Spleen (tissue), 11 donors: ENCODE data around the gene THOC6. TPM values are rescaled to one million over a fixed set of nuclear protein-coding genes. Genes with fewer than 3 reads are reported as not detected.
A peak's percentile ranks its signal among the peaks of the same experiment; 100 is the strongest.

Experiments
- DNase-seq: peaks from one replicate; pipeline ENCODE4 v3.0.0-alpha.2; 2020
- H3K27ac ChIP-seq, 8 donors: fragments of 200-600 bp; sonication (generic) in 7 of 8; 1 replicate in 4 of 8; 2 replicates in 4 of 8; pipeline versions ENCODE4 v1.5.0 to v1.8.0; 2016 to 2021; ENCODE audit warnings: inconsistent platforms in 4 of 8, mild to moderate bottlenecking in 4 of 8, moderate library complexity in 1 of 8
- H3K27me3 ChIP-seq, 7 donors: fragments of 200-600 bp; sonication (generic) in 6 of 7; replicated peaks in 1 of 7; 1 replicate in 4 of 7; 2 replicates in 3 of 7; pipeline versions ENCODE4 v1.5.0 to v1.8.0; 2016 to 2021; ENCODE audit warnings: inconsistent platforms in 3 of 7, mild to moderate bottlenecking in 1 of 7
- H3K36me3 ChIP-seq, 6 donors: fragments of 200-600 bp; sonication (generic) in 5 of 6; 1 replicate in 4 of 6; 2 replicates in 2 of 6; pipeline versions ENCODE4 v1.5.0 to v1.8.0; 2016 to 2021; ENCODE audit warnings: inconsistent platforms in 2 of 6
- H3K4me1 ChIP-seq, 6 donors: fragments of 200-600 bp; sonication (generic) in 5 of 6; 1 replicate in 3 of 6; 2 replicates in 3 of 6; pipeline versions ENCODE4 v1.5.0 to v1.8.0; 2016 to 2021; ENCODE audit warnings: inconsistent platforms in 3 of 6
- H3K4me3 ChIP-seq, 8 donors: fragments of 200-600 bp; sonication (generic) in 7 of 8; 1 replicate in 4 of 8; 2 replicates in 4 of 8; pipeline versions ENCODE4 v1.5.0 to v1.8.0; 2016 to 2021; ENCODE audit warnings: inconsistent platforms in 4 of 8, mild to moderate bottlenecking in 4 of 8, moderate library complexity in 2 of 8
- H3K9me3 ChIP-seq, 8 donors: fragments of 200-600 bp; sonication (generic) in 7 of 8; 1 replicate in 4 of 8; 2 replicates in 4 of 8; pipeline versions ENCODE4 v1.5.0 to v1.8.0; 2016 to 2021; ENCODE audit warnings: inconsistent platforms in 4 of 8
- POLR2A ChIP-seq, 3 donors: fragments of 450-650 bp; IDR thresholded peaks; one replicate each; pipeline ENCODE4 v1.5.1; 2017; ENCODE audit warnings: antibody characterized with exemption in 3 of 3, mild to moderate bottlenecking in 1 of 3
- POLR2AphosphoS5 ChIP-seq, 3 donors: sonication (generic); formaldehyde crosslinking; IDR thresholded peaks; one replicate each; pipeline ENCODE4 v1.5.1; 2017; ENCODE audit warnings: antibody characterized with exemption in 3 of 3
- WGBS, 5 donors: extraction: QIAGEN DNeasy Blood & Tissue Kit in 3 of 5; methylation state at CpG; one replicate each; pipeline versions ENCODE4 v1.1.5 to v1.1.7; 2013 to 2018; 5-methylcytosine and 5-hydroxymethylcytosine counted together
- intact Hi-C: fragments of 100-400 bp; cut with DNase I; formaldehyde crosslinking; loops from one replicate; pipeline ENCODE4 v1.15.0; 2023; ENCODE audit warnings: low total_unique reads
- polyA plus RNA-seq, 3 donors: library from polyadenylated mRNA; stranded (reverse); fragments of 200-250 nt; gene quantifications; one replicate each; pipeline ENCODE4 v1.2.1, GENCODE V29; 2013
- total RNA-seq, 7 donors: library from RNA; depleted of rRNA in 3 of 7; stranded (reverse); fragments of >200 nt in 3 of 7; fragmentation: NEBNext Ultra II Directional in 4 of 7; extraction: Animal tissue kit (Norgen Biotek cat#: 25700) in 4 of 7; gene quantifications; one replicate each; pipeline versions ENCODE4 v1.1.0 to v1.2.1, GENCODE V29; 2016 to 2021
- TF ChIP-seq, protein P1 (sequence below), 11 experiments: fragments of 200-600 bp in 7 of 11; fragments of 450-650 bp in 4 of 11; sonication (generic) in 4 of 11; IDR thresholded peaks in 8 of 11; conservative IDR thresholded peaks in 3 of 11; 1 replicate in 7 of 11; 2 replicates in 4 of 11; pipeline versions ENCODE4 v1.4.0 to v1.8.0; 2016 to 2021; ENCODE audit warnings: antibody characterized with exemption in 11 of 11, inconsistent platforms in 4 of 11, mild to moderate bottlenecking in 1 of 11
- donor health status: healthy with polysubstance abuse.
- donor health status: DM: no; HTN: no; CAD: no; lungs with moderate emphysema.
- donor health status: DM: no; HTN: no; CAD: no.
- donor health status: Bipolar disorder and iron deficiency.
- donor health status: healthy.
- donor health status: DM: no; HTN: no; CAD: no.
- donor health status: DM: yes; HTN: yes; CAD: no.

THOC6 gene
- total and polyA plus RNA-seq, 10 donors, result 19.3 to 57.2 (median 28.2) TPM

DNA sequence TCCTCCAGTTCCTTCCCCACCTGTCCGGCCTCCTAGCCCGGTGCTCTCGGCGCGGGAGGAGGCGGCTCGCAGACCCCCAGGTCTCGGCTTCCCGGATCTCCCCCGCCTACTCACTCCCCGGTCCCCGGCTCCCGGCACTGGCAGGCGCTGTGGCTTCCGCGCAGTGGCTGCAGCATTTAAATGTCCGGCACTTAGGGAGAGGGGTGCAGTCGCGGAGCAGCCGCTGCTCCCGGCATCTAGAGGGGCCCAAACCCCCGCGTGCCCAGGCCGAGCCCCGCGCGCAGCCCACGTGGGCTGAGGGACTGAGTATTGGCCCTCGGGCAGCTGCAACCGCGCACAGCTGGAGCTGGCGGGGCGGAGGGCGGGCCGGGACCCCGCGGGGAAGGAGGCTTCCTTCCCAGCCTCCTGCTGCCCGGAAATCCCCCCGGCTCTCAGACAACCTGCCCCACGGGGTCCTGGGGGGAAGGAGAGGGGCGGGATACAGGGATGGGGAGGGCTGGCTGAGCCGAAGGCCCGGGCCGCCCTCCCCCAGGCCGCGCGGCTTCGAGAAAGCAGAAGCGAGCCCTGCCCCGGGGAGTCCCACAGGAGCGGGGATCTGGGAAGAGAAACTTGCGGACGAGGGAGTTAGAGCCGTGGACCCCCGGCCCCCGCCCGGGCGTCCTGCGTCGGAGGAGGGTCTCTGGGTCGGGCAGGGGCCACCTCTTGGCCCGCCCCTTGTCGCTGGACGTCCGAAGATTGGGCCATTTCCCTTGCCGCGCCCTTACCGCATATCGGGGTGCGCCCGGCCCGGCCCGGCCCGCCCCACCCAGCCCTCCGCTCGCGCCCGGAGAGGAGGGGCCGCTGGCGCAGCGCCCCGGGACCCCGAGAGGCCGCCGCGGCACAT is 22.2 kb downstream of the THOC6 start, which contains the start of gene MMP25:
MMP25 (plus strand) TSS at position 804 of the 883 bp plus-strand sequence. CDS start 357 bp downstream, outside the sequence.
- H3K27ac ChIP-seq, result peak within 1 kb of the TSS in 7 of 8 donors; percentile 69 to 95 (median 81)
- H3K27me3 ChIP-seq, result peaks cover 0 to 94% (median 60%) of the 10 kb centered on the region in 7 donors
- peaks cover 0 to 11% (median 0%) of the 10 kb centered on the region in 6 donors for H3K36me3 ChIP-seq
- peaks cover 17 to 74% (median 28%) of the 10 kb centered on the region in 6 donors for H3K4me1 ChIP-seq
- 0 to 1% (median 1%) methylated on average over 24 to 86 of the region's 86 CpGs for WGBS, 5 donors
- DNase-seq, result peak; percentile 93
- no peaks in the 10 kb centered on the region for H3K9me3 ChIP-seq
- H3K4me3 ChIP-seq, result peak within 1 kb of the TSS; percentile 38 to 84 (median 60)
- TF ChIP-seq, protein P1, sequence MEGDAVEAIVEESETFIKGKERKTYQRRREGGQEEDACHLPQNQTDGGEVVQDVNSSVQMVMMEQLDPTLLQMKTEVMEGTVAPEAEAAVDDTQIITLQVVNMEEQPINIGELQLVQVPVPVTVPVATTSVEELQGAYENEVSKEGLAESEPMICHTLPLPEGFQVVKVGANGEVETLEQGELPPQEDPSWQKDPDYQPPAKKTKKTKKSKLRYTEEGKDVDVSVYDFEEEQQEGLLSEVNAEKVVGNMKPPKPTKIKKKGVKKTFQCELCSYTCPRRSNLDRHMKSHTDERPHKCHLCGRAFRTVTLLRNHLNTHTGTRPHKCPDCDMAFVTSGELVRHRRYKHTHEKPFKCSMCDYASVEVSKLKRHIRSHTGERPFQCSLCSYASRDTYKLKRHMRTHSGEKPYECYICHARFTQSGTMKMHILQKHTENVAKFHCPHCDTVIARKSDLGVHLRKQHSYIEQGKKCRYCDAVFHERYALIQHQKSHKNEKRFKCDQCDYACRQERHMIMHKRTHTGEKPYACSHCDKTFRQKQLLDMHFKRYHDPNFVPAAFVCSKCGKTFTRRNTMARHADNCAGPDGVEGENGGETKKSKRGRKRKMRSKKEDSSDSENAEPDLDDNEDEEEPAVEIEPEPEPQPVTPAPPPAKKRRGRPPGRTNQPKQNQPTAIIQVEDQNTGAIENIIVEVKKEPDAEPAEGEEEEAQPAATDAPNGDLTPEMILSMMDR (IDR thresholded peaks at IDR 0.05 in 8 of 11, conservative IDR thresholded peaks at IDR 0.05 in 3 of 11), result no peak
- peak in 2 of 3 donors; percentile 50 to 77 for TF ChIP-seq POLR2AphosphoS5 (IDR thresholded peaks at IDR 0.05)
- intact Hi-C loops, result no loop called here

DNA sequence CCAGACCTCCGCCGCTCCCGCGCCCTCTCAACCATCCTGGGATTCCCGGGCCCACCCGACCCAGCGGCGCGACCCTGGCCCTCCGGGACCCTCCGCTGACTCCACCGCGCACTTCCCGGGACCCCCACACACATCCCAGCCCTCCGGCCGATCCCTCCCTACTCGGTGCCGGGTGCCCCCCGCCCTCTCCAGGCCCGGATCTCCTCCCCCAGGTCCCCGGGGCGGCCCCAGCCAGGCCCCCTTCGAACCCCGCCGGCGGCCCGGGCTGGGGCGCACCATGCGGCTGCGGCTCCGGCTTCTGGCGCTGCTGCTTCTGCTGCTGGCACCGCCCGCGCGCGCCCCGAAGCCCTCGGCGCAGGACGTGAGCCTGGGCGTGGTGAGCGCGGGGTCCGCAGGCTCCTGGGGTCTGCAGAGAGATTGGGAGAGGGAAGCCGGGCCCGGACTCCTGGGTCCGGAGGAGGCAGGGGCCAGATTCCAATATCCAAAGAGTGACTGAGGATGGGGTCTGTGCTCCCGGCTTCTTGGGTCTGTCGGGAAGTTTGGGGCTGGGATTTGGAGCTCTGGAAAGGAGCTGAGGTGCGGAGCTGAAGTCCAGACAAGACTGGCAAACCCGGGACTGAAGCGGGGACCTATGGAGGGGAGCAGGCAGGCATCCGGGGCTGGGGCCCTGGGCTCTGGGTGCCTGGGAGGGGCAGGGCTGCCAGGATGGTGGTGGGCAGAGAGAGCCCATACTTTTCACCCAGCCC is 23.0 kb downstream of the THOC6 start:
- H3K36me3 ChIP-seq, result peaks cover 0 to 11% (median 0%) of the 10 kb centered on the region in 6 donors
- DNase-seq, result peak; percentile 86
- TF ChIP-seq POLR2A (IDR thresholded peaks at IDR 0.05), result no peak
- TF ChIP-seq, protein P1 (IDR thresholded peaks at IDR 0.05 in 8 of 11, conservative IDR thresholded peaks at IDR 0.05 in 3 of 11), result no peak
- no peak for TF ChIP-seq POLR2AphosphoS5 (IDR thresholded peaks at IDR 0.05)
- peaks cover 17 to 82% (median 28%) of the 10 kb centered on the region in 6 donors for H3K4me1 ChIP-seq
- WGBS, 5 donors, result 1 to 3% (median 2%) methylated on average over 21 to 54 of the region's 54 CpGs
- intact Hi-C loops, result no loop called here
- H3K27ac ChIP-seq, result peak overlapping the region in 7 of 8 donors; percentile 69 to 95 (median 81)
- peaks cover 0 to 87% (median 57%) of the 10 kb centered on the region in 7 donors for H3K27me3 ChIP-seq
- H3K4me3 ChIP-seq, result peak overlapping the region; percentile 38 to 84 (median 60)
- no peaks in the 10 kb centered on the region for H3K9me3 ChIP-seq

DNA sequence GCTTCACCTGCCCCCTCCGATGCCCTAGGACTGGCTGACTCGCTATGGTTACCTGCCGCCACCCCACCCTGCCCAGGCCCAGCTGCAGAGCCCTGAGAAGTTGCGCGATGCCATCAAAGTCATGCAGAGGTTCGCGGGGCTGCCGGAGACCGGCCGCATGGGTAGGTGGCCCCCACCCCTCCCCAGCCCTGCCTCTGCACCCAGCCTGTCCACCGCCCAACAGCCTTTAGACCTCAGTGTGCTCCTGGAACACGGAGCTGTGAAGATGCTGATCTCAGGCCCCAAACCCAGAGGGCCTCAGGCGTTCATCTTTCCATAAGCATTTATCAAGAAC is 23.5 kb downstream of the THOC6 start:
- TF ChIP-seq POLR2A (IDR thresholded peaks at IDR 0.05) (no peak), POLR2AphosphoS5 (IDR thresholded peaks at IDR 0.05) (peak in 1 of 3 donors; percentile 64)
- TF ChIP-seq, protein P1 (IDR thresholded peaks at IDR 0.05 in 8 of 11, conservative IDR thresholded peaks at IDR 0.05 in 3 of 11), result no peak
- Histone ChIP-seq H3K4me3 (peak overlapping the region in 6 of 8 donors; percentile 6 to 84 (median 60)), H3K27ac (peak overlapping the region in 7 of 8 donors; percentile 69 to 95 (median 81)), H3K27me3 (peaks cover 0 to 82% (median 57%) of the 10 kb centered on the region in 7 donors), H3K4me1 (peaks cover 17 to 87% (median 28%) of the 10 kb centered on the region in 6 donors), H3K9me3 (no peaks in the 10 kb centered on the region), H3K36me3 (peaks cover 0 to 11% (median 0%) of the 10 kb centered on the region in 6 donors)
- intact Hi-C loops, result no loop called here
- WGBS, 5 donors, result 12 to 24% (median 19%) methylated on average over 2 to 13 of the region's 13 CpGs
- no peak for DNase-seq
